ENCODE data around the gene PTPRH.

The PTPRH gene

DNA sequence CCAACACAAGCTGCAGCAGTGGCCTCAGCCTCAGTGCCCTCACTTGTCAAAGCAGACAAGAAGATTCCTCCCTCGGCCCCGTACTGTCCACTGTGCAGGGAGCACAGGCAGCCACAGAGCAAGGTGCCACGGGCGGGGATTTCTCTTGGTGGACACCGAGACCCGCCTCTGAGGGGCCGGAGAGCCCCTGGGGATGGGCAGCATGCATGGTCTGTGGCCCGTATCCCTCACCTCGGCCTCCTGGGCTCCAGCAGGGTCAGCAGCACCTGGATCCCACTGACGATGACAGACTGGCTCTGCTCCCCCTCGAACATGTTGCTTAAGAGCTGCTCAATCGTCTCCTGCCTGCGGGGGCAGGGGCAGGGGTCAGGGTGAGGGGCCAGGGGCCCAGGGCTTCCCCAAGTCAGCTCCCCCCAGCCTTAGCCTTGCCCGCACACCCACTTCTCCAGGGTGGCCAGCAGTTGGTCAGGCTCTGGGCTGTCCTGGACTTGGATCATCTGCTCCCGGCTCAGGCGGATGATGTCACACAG, 32.7 kb upstream of the PTPRH start:
- TF ChIP-seq, protein P1, sequence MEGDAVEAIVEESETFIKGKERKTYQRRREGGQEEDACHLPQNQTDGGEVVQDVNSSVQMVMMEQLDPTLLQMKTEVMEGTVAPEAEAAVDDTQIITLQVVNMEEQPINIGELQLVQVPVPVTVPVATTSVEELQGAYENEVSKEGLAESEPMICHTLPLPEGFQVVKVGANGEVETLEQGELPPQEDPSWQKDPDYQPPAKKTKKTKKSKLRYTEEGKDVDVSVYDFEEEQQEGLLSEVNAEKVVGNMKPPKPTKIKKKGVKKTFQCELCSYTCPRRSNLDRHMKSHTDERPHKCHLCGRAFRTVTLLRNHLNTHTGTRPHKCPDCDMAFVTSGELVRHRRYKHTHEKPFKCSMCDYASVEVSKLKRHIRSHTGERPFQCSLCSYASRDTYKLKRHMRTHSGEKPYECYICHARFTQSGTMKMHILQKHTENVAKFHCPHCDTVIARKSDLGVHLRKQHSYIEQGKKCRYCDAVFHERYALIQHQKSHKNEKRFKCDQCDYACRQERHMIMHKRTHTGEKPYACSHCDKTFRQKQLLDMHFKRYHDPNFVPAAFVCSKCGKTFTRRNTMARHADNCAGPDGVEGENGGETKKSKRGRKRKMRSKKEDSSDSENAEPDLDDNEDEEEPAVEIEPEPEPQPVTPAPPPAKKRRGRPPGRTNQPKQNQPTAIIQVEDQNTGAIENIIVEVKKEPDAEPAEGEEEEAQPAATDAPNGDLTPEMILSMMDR (IDR thresholded peaks at IDR 0.05; ENCODE audit: insufficient read depth, missing control alignments) = no peak
- no peak for FAIRE-seq

GRCh38 chr19:55241143-55241934, 32.0 kb upstream of the PTPRH start:
- TF ChIP-seq, protein P1 (IDR thresholded peaks at IDR 0.05; ENCODE audit: insufficient read depth, missing control alignments) = no peak
- DNase-seq (ENCODE audit: insufficient read length, low spot score) (no peak), FAIRE-seq (no peak)

More for the DNA sequence above, 32.7 kb upstream of the PTPRH start:
- DNase-seq (ENCODE audit: insufficient read length, low spot score) = no peak

- DNase-seq (ENCODE audit: insufficient read length, low spot score) (no peak), FAIRE-seq (no peak)
- TF ChIP-seq, protein P1 (IDR thresholded peaks at IDR 0.05; ENCODE audit: insufficient read depth, missing control alignments) = no peak
Observed at GRCh38 chr19:55240713-55241020, 31.4 kb upstream of the PTPRH start.

DNA sequence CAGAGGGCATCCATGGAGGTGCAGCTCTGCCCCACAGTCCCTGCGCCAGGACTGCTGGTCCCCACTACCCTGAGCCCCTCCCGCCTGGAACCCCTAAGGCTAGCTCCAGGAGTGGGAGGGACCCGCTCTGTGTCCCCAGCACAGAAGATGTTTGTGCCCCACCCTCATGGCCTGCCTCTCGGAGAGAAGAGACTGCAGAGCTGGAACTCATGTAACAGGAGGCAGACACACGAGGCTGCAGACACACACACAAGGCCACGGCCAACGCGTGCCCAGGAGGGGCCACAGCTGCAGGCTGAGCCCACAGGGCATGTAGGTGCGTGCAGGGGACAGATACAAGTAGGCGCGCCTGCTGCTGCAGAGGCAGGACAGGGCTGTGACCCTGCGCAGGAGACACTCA, 29.7 kb upstream of the PTPRH start:
- DNase-seq (ENCODE audit: insufficient read length, low spot score) (no peak), FAIRE-seq (no peak)
- TF ChIP-seq, protein P1 (IDR thresholded peaks at IDR 0.05; ENCODE audit: insufficient read depth, missing control alignments) = no peak

DNA sequence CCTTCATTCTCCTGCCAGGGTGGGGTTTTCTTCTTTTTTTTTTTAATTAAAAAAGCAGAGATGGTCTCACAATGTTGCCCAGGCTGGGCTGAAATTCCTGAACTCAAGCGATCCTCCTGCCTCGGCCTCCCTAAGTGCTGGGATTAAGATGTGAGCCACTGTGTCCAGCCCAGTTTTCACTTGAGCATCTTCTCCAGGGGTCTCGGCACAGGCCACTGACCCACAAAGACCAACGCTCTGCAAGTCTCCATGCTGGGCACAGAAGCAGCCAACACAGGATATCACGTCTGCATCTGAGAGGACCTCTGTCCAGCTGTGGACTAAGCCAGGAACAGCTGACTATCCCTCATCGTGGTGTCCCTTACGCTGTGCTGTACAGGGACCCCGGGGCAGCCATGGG, 28.7 kb upstream of the PTPRH start:
- FAIRE-seq (no peak), DNase-seq (ENCODE audit: insufficient read length, low spot score) (no peak)
- TF ChIP-seq, protein P1 (IDR thresholded peaks at IDR 0.05; ENCODE audit: insufficient read depth, missing control alignments) = no peak

GRCh38 chr19:55232986-55233385, 23.7 kb upstream of the PTPRH start:
- TF ChIP-seq, protein P1 (IDR thresholded peaks at IDR 0.05; ENCODE audit: insufficient read depth, missing control alignments) = no peak

DNA sequence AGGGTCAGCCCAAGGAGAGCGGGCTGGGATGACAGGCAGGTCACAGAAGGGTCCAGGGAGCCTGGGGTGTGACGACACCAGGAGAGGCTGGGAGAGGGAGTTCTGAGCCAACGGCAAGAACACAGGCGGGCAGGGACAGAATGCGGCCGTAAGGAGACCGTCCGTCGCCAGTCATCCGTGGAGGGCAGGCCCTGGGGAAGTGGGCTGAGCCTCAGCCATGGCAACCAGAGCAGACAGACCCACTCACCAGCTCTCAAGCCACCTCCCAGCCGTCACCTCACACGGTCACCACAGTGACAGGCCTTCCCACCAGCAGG, 22.9 kb upstream of the PTPRH start:
- no peak for FAIRE-seq
- TF ChIP-seq, protein P1 (IDR thresholded peaks at IDR 0.05; ENCODE audit: insufficient read depth, missing control alignments) = no peak
- no peak for DNase-seq (ENCODE audit: insufficient read length, low spot score)

More at GRCh38 chr19:55232986-55233385, 23.7 kb upstream of the PTPRH start:
- DNase-seq (ENCODE audit: insufficient read length, low spot score) (no peak), FAIRE-seq (no peak)

All from D721Med (cell line).